OCI-LY1 (cell line): ENCODE data around the gene MEDAG.

ENCODE experiments used
- CTCF ChIP-seq: fragments of 200-600 bp; sonication (generic), shearing (Covaris generic); IDR thresholded peaks from 2 replicates; pipeline ENCODE4 v1.5.1; 2017; ENCODE audit warnings: mild to moderate bottlenecking, antibody characterized with exemption, low read length, moderate library complexity, mixed read lengths
- EZH2 ChIP-seq: fragments of 200-600 bp; sonication (generic), shearing (Covaris generic); IDR thresholded peaks from 2 replicates; pipeline ENCODE4 v1.8.0; 2017; ENCODE audit warnings: borderline replicate concordance, mixed run types, mild to moderate bottlenecking, antibody characterized with exemption, low read length, moderate library complexity, mixed read lengths

DNA sequence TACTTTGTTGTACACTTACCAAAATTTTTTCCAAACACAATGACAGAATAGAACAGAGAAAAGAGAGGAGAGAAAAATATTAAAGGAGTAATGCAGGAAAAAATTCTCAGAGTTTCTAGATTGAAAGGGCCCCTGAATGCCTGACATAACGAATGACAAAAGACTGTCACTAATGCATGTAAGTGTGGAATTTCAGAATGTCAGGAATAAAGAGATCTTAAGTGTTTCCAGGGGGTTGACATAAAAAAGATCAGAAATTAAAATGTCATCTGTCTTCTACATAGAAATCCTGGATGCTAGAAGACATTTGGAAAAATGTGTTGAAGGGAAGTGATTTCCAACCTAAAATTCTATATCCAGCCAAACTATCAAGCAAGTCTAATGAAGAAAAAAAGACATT, 53.6 kb downstream of the MEDAG start:
- TF ChIP-seq CTCF (no peak), EZH2 (no peak)
